ENCODE data around the gene BECN2. TPM values are rescaled to one million over a fixed set of nuclear protein-coding genes. Genes with fewer than 3 reads are reported as not detected.

Gene BECN2
- total and polyA plus RNA-seq, 2 of the 13 experiments (the other 11 are each of a cell fraction or from before 2014, with no cell fraction given), result not detected

DNA sequence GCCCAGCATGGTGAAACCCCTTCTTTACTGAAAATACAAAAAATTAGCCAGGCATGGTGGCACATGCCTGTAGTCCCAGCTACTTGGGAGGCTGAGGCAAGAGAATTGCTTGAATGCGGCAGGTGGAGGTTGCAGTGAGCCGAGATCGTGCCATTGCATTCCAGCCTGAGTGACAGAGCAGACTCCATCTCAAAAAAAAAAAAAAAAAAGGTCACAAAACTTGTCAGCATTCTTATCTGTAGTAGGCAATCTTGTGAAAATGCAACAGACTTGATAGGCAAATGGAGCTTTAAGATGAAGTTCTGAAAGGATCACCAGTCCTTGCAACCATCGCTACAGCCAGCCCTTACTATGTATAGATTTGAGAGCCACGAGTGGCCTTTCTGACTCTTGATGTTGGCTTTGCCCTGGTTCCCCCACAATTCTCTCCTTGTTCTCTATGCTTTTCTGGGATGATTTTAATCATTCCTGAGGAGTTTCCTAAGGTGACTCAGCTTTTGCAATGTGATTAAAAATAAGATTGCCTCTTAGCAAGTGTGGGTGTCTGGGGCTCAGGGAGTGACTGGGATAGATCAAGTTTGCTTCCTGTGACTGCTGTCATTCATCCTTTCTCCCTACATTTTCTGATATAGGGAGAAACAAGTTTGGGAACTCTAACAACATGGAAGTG, 48.4 kb downstream of the BECN2 start:
- Histone ChIP-seq H4K20me1 (ENCODE audit: insufficient read depth, low read length) (no peaks in the 10 kb centered on the region), H3K4me2 (ENCODE audit: low read depth, low read length) (no peak overlapping the region), H3K36me3 (replicated peaks in 1 of 2; ENCODE audit: control insufficient read depth in 1 of 2, insufficient read depth in 2 of 2, low read length in 2 of 2) (no peaks in the 10 kb centered on the region), H3K27me3 (ENCODE audit: control insufficient read depth in 1 of 2, insufficient read depth in 2 of 2, low read length in 2 of 2) (no peaks in the 10 kb centered on the region), H3K4me1 (ENCODE audit: insufficient read depth, low read length) (no peaks in the 10 kb centered on the region), H3K4me3 (replicated peaks in 1 of 3; ENCODE audit: insufficient read depth in 1 of 3, low read depth in 2 of 3, low read length in 3 of 3) (no peak overlapping the region), H3K27ac (ENCODE audit: extremely low read length, insufficient read depth, low read length) (no peak overlapping the region), H3K9me3 (ENCODE audit: low read length) (no peaks in the 10 kb centered on the region), H3K79me2 (ENCODE audit: insufficient read depth, low read length) (no peaks in the 10 kb centered on the region), H2AFZ (ENCODE audit: low read length) (no peak overlapping the region), H3K9ac (ENCODE audit: insufficient read depth, low read depth, low read length) (no peak overlapping the region)
- no peak for TF ChIP-seq KLF12 (CRISPR knock-in tag; IDR thresholded peaks at IDR 0.05; ENCODE audit: borderline replicate concordance)
- TF ChIP-seq TEAD2 (CRISPR knock-in tag; IDR thresholded peaks at IDR 0.05), result no peak
- no peak for TF ChIP-seq MYC (CRISPR knock-in tag; IDR thresholded peaks at IDR 0.05; ENCODE audit: borderline replicate concordance)
- no peak for TF ChIP-seq BRF2 (CRISPR knock-in tag; IDR thresholded peaks at IDR 0.05)
- no peak for TF ChIP-seq ZNF703 (CRISPR knock-in tag; IDR thresholded peaks at IDR 0.05; ENCODE audit: borderline replicate concordance)
- no peak for TF ChIP-seq TSC22D2 (CRISPR knock-in tag; IDR thresholded peaks at IDR 0.05; ENCODE audit: borderline replicate concordance)
- no peak for TF ChIP-seq ZNF10 (CRISPR knock-in tag; IDR thresholded peaks at IDR 0.05; ENCODE audit: borderline replicate concordance, low read depth)
- TF ChIP-seq NFKBIZ (CRISPR knock-in tag; IDR thresholded peaks at IDR 0.05), result no peak
- no peak for TF ChIP-seq ZFAT (CRISPR knock-in tag; conservative IDR thresholded peaks at IDR 0.05)
- TF ChIP-seq ZFP82 (CRISPR knock-in tag; IDR thresholded peaks at IDR 0.05; ENCODE audit: borderline replicate concordance), result no peak
- TF ChIP-seq ZMYM3 (CRISPR knock-in tag; IDR thresholded peaks at IDR 0.05), result no peak
- TF ChIP-seq ZFP36L1 (CRISPR knock-in tag; IDR thresholded peaks at IDR 0.05), result no peak
- no peak for TF ChIP-seq HMG20A (CRISPR knock-in tag; IDR thresholded peaks at IDR 0.05; ENCODE audit: borderline replicate concordance)
- TF ChIP-seq, protein P1, sequence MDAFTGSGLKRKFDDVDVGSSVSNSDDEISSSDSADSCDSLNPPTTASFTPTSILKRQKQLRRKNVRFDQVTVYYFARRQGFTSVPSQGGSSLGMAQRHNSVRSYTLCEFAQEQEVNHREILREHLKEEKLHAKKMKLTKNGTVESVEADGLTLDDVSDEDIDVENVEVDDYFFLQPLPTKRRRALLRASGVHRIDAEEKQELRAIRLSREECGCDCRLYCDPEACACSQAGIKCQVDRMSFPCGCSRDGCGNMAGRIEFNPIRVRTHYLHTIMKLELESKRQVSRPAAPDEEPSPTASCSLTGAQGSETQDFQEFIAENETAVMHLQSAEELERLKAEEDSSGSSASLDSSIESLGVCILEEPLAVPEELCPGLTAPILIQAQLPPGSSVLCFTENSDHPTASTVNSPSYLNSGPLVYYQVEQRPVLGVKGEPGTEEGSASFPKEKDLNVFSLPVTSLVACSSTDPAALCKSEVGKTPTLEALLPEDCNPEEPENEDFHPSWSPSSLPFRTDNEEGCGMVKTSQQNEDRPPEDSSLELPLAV (CRISPR knock-in tag; conservative IDR thresholded peaks at IDR 0.05; ENCODE audit: low read depth), result no peak
- no peak for TF ChIP-seq MEIS1 (CRISPR knock-in tag; IDR thresholded peaks at IDR 0.05; ENCODE audit: borderline replicate concordance)
- no peak for TF ChIP-seq ZNF543 (CRISPR knock-in tag; IDR thresholded peaks at IDR 0.05)
- no peak for TF ChIP-seq ZBTB42 (CRISPR knock-in tag; IDR thresholded peaks at IDR 0.05)
- TF ChIP-seq, protein P2, sequence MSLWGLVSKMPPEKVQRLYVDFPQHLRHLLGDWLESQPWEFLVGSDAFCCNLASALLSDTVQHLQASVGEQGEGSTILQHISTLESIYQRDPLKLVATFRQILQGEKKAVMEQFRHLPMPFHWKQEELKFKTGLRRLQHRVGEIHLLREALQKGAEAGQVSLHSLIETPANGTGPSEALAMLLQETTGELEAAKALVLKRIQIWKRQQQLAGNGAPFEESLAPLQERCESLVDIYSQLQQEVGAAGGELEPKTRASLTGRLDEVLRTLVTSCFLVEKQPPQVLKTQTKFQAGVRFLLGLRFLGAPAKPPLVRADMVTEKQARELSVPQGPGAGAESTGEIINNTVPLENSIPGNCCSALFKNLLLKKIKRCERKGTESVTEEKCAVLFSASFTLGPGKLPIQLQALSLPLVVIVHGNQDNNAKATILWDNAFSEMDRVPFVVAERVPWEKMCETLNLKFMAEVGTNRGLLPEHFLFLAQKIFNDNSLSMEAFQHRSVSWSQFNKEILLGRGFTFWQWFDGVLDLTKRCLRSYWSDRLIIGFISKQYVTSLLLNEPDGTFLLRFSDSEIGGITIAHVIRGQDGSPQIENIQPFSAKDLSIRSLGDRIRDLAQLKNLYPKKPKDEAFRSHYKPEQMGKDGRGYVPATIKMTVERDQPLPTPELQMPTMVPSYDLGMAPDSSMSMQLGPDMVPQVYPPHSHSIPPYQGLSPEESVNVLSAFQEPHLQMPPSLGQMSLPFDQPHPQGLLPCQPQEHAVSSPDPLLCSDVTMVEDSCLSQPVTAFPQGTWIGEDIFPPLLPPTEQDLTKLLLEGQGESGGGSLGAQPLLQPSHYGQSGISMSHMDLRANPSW (CRISPR knock-in tag; IDR thresholded peaks at IDR 0.05; ENCODE audit: borderline replicate concordance), result no peak
- ATAC-seq, result no peak
- intact Hi-C loops (cut with micrococcal nuclease; ENCODE audit: unreplicated experiment), result no loop called here
- no TSS peak for BruUV-seq (replicated peaks)
- no peak for DNase-seq (ENCODE audit: low spot score)
- ChIA-PET CTCF (ENCODE audit: low intra/inter-chr PET ratio, low total read pairs) (interaction anchor here (0.6 kb wide), 1 partner anchor 1610 kb away, joined by 4 read pairs; no protein-coding TSS in a partner anchor), POLR2A (no interaction called here)
- WGBS (ENCODE audit: low lambda C conversion rate), result 39% methylated on average over 5 of the region's 5 CpGs
- FAIRE-seq, result no peak
- in situ Hi-C loops (cut with HindIII; ENCODE audit: extremely low pct_ligation_motif_present, low pct_unique_long_range_greater_than_20kb), result no loop called here

All from HepG2 (cell line).